Central memory CD8-positive, alpha-beta T cell (primary cell): ENCODE results near the gene NUDT13.

ENCODE experiments used
- ATAC-seq: fragments of 150-1000 bp; cut with Tn5 transposase; replicated peaks from 2 replicates; pipeline ENCODE4 v1.10.0; 2022; ENCODE audit warnings: mild to moderate bottlenecking, moderate FRiP score, moderate number of reproducible peaks; ENCODE audit not compliant: poor library complexity, severe bottlenecking; ENCODE audit errors: extremely low read depth
- DNase-seq, 2 donors: peaks; one replicate each; pipeline ENCODE4 v3.0.0; 2021; ENCODE audit warnings: low spot score in 2 of 2
- H3K27ac Mint-ChIP-seq: one replicate; pipeline ENCODE4 v1.8.0; 2022; ENCODE audit warnings: low read depth, mild to moderate bottlenecking, moderate library complexity, mixed read lengths
- H3K27me3 Mint-ChIP-seq: one replicate; pipeline ENCODE4 v1.8.0; 2022; ENCODE audit warnings: mixed read lengths
- H3K36me3 Mint-ChIP-seq: one replicate; pipeline ENCODE4 v1.8.0; 2022; ENCODE audit warnings: mild to moderate bottlenecking, moderate library complexity, mixed read lengths; ENCODE audit not compliant: insufficient read depth
- H3K4me1 Mint-ChIP-seq: one replicate; pipeline ENCODE4 v1.8.0; 2022; ENCODE audit warnings: mixed read lengths
- H3K4me3 Mint-ChIP-seq: one replicate; pipeline ENCODE4 v1.8.0; 2022; ENCODE audit warnings: mild to moderate bottlenecking, moderate library complexity, mixed read lengths
- H3K9me3 Mint-ChIP-seq: one replicate; pipeline ENCODE4 v1.8.0; 2022; ENCODE audit warnings: mixed read lengths

Gene NUDT13

GRCh38 chr10:73110345-73110849 is at the start of gene NUDT13:
TSS of gene NUDT13 (plus strand) at chr10:73110455. CDS start at chr10:73114366, 3,911 bp downstream.
- ATAC-seq (peak; percentile 78), DNase-seq (no peak)
- peaks cover 4% of the 10 kb centered on the region for H3K36me3 Mint-ChIP-seq
- no peaks in the 10 kb centered on the region for H3K9me3 Mint-ChIP-seq
- peak within 1 kb of the TSS; percentile 61 for H3K27ac Mint-ChIP-seq
- peaks cover 10% of the 10 kb centered on the region for H3K4me1 Mint-ChIP-seq
- H3K27me3 Mint-ChIP-seq, result no peaks in the 10 kb centered on the region
- H3K4me3 Mint-ChIP-seq, result peak within 1 kb of the TSS; percentile 84

DNA sequence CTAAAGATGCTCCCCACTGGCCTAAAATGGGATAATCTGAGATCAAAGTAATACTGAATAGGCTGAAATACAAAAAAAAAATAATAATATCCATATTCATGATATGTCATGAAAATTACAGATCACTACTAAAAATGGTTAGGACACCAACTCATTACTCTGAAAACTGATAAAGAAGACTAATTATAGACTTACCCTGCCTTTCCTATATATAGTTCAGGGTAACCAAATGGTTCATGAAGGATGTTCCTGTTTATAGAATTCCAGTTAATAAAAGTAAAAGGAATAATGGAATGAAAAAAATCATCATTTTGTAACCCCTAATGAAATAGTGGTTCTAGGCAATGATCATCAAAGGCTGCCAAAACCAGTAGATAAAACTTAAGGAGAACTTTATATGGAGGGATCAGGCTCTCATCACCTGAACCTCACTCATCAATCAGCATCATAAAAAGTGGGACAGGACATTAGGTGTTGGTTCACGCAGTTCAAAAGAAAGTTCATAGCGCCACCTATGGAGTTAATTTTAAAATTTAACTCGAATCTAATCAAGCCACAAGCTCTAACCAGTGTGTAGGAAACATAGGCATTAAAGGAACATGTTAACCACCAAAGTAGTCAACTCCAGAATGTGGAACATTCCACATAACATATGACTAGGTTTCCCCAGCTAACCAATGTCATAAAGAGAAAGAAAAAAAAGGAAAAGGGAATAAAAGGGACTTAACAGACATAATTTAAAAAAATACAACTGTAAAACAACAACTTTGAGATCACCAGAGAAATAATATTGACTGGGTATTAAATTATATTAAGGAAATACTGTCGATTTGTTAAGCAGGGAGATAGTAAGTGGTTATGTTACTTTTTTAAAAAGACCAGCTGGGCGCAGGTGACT is 49.3 kb upstream of the NUDT13 start:
- Mint-ChIP-seq H3K36me3 (peaks cover 22% of the 10 kb centered on the region), H3K9me3 (no peaks in the 10 kb centered on the region), H3K4me3 (no peak overlapping the region), H3K4me1 (peaks cover 7% of the 10 kb centered on the region), H3K27me3 (no peaks in the 10 kb centered on the region), H3K27ac (peak overlapping the region; percentile 14)
- ATAC-seq, result no peak
- no peak for DNase-seq

DNA sequence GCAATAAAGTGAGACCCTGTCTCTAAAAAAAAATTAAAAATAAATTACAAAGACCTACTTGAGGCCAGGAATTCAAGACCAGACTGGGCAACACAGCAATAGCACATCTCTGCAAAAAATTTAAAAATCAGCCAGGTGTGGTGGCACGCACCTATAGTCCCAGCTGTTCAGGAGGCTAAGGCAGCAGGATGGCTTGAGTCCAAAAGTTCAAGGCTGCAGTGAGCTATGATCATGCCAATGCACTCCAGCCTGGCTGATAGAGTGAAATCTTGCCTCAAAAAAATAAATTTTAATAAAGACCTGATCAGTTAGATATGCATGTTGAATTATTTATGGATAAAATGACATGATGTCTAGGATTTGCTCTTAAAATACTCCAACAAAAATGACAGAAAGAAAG is 48.5 kb upstream of the NUDT13 start:
- H3K27me3 Mint-ChIP-seq, result no peaks in the 10 kb centered on the region
- no peak for ATAC-seq

GRCh38 chr10:73065441-73065840 is 44.8 kb upstream of the NUDT13 start:
- Mint-ChIP-seq H3K4me3 (no peak overlapping the region), H3K27me3 (no peaks in the 10 kb centered on the region), H3K4me1 (peaks cover 7% of the 10 kb centered on the region), H3K9me3 (no peaks in the 10 kb centered on the region), H3K36me3 (peaks cover 28% of the 10 kb centered on the region), H3K27ac (no peak overlapping the region)
- ATAC-seq, result no peak
- DNase-seq, result no peak

More for the DNA sequence above, 48.5 kb upstream of the NUDT13 start:
- Mint-ChIP-seq H3K27ac (no peak overlapping the region), H3K4me3 (no peak overlapping the region), H3K4me1 (peaks cover 7% of the 10 kb centered on the region), H3K36me3 (peaks cover 23% of the 10 kb centered on the region), H3K9me3 (no peaks in the 10 kb centered on the region)
- no peak for DNase-seq

GRCh38 chr10:73073627-73074026 is 36.6 kb upstream of the NUDT13 start:
- no peak overlapping the region for H3K4me3 Mint-ChIP-seq
- H3K36me3 Mint-ChIP-seq, result peaks cover 38% of the 10 kb centered on the region
- H3K27me3 Mint-ChIP-seq, result no peaks in the 10 kb centered on the region
- ATAC-seq, result no peak
- H3K27ac Mint-ChIP-seq, result no peak overlapping the region
- no peaks in the 10 kb centered on the region for H3K9me3 Mint-ChIP-seq
- DNase-seq, result no peak
- peaks cover 14% of the 10 kb centered on the region for H3K4me1 Mint-ChIP-seq

DNA sequence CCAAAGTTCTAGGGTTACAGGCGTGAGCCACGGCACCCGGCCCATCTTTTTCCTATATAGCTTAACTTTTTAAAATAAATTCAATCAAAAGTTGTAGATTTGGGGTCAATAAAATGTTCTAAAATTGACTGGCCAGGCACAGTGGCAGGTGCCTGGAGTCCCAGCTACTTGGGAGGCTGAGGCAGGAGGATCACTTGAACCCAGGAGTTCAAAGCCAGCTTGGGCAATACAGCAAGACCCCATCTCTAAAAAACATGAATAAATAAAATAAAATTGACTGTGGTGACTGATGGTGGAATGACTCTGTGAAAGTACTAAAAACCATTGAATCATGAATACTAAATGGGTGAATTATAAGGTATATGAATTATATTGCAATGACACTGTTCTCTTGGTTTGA is 34.4 kb upstream of the NUDT13 start:
- Mint-ChIP-seq H3K27me3 (no peaks in the 10 kb centered on the region), H3K4me1 (peaks cover 20% of the 10 kb centered on the region), H3K4me3 (no peak overlapping the region), H3K36me3 (peaks cover 26% of the 10 kb centered on the region), H3K27ac (no peak overlapping the region), H3K9me3 (no peaks in the 10 kb centered on the region)
- no peak for DNase-seq
- ATAC-seq, result no peak

GRCh38 chr10:73076360-73077183 is 33.7 kb upstream of the NUDT13 start:
- peaks cover 21% of the 10 kb centered on the region for H3K36me3 Mint-ChIP-seq
- H3K4me3 Mint-ChIP-seq, result peak overlapping the region; percentile 14
- peaks cover 20% of the 10 kb centered on the region for H3K4me1 Mint-ChIP-seq
- no peaks in the 10 kb centered on the region for H3K27me3 Mint-ChIP-seq
- peak overlapping the region; percentile 63 for H3K27ac Mint-ChIP-seq
- DNase-seq (no peak), ATAC-seq (no peak)
- H3K9me3 Mint-ChIP-seq, result no peaks in the 10 kb centered on the region

DNA sequence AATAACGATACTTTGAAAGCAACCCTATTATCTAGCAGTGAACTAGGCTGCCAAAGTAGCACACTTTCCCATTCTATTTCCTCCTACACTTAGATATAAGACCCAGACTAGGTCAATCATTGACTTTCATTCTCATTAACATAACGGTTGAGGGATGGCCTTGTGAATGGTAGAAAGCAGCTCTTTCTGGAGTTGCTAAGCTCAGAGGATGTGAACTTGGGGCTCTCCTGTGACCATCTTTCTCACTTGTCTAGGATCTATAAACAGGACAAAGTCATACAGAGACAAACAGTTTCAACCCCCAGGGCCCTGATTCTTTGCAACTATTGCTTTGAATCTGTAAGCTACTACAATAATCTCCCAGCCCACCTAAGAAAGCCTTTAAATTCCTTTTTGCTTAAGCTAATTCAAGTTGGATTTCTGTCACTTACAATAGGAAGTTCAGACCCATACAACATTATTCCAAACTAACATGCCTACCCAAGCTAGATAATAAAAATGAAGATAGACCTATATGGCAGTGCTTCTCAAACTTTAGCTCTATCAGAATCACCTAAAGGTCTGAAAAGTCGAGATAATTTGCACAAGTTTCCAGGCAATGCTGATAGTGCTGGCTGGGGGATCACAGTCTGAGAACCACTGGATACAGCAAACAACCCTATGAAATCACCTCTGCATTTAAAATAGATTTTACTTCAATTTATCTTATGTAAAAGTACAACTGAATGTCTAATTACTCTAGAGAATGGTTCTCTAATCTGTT is 30.3 kb upstream of the NUDT13 start:
- no peaks in the 10 kb centered on the region for H3K27me3 Mint-ChIP-seq
- DNase-seq, result no peak
- H3K27ac Mint-ChIP-seq, result no peak overlapping the region
- no peak overlapping the region for H3K4me3 Mint-ChIP-seq
- H3K9me3 Mint-ChIP-seq, result no peaks in the 10 kb centered on the region
- ATAC-seq, result no peak
- peaks cover 6% of the 10 kb centered on the region for H3K36me3 Mint-ChIP-seq
- H3K4me1 Mint-ChIP-seq, result peaks cover 36% of the 10 kb centered on the region

GRCh38 chr10:73083221-73083620 is 27.0 kb upstream of the NUDT13 start:
- Mint-ChIP-seq H3K27ac (no peak overlapping the region), H3K36me3 (no peaks in the 10 kb centered on the region)

GRCh38 chr10:73084209-73084608 is 26.0 kb upstream of the NUDT13 start:
- no peak overlapping the region for H3K4me3 Mint-ChIP-seq
- peaks cover 21% of the 10 kb centered on the region for H3K4me1 Mint-ChIP-seq
- no peaks in the 10 kb centered on the region for H3K36me3 Mint-ChIP-seq
- H3K27me3 Mint-ChIP-seq, result no peaks in the 10 kb centered on the region
- DNase-seq (no peak), ATAC-seq (no peak)
- no peak overlapping the region for H3K27ac Mint-ChIP-seq
- no peaks in the 10 kb centered on the region for H3K9me3 Mint-ChIP-seq

More at GRCh38 chr10:73083221-73083620, 27.0 kb upstream of the NUDT13 start:
- Mint-ChIP-seq H3K4me3 (no peak overlapping the region), H3K27me3 (no peaks in the 10 kb centered on the region), H3K9me3 (no peaks in the 10 kb centered on the region), H3K4me1 (peaks cover 21% of the 10 kb centered on the region)
- ATAC-seq (no peak), DNase-seq (no peak)

- Mint-ChIP-seq H3K36me3 (no peaks in the 10 kb centered on the region), H3K4me1 (peaks cover 16% of the 10 kb centered on the region), H3K27me3 (no peaks in the 10 kb centered on the region), H3K27ac (no peak overlapping the region), H3K4me3 (no peak overlapping the region), H3K9me3 (no peaks in the 10 kb centered on the region)
- no peak for DNase-seq
- ATAC-seq, result no peak
Observed at GRCh38 chr10:73086816-73087215, 23.4 kb upstream of the NUDT13 start.

DNA sequence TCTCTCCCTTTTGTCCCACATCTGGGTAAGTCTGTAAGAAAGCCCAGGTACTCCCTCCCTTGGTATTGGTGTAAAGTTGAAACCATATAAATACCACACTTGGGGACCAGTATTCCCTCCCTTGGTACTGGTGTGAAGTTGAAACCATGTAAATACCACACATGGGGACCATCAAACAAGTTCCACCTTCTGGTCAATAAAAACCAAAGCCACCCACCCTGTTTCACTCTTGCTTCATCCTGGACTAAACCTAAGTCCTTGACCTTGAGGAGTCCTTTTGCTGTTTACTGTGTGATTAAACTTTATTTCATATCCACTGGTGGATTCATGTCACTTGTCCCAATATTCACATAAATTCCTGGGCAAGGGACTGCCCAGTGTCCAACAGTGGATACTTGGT is 22.0 kb upstream of the NUDT13 start:
- no peak overlapping the region for H3K27ac Mint-ChIP-seq
- H3K4me3 Mint-ChIP-seq, result no peak overlapping the region
- H3K27me3 Mint-ChIP-seq, result no peaks in the 10 kb centered on the region
- H3K4me1 Mint-ChIP-seq, result peaks cover 6% of the 10 kb centered on the region
- DNase-seq, result no peak
- H3K36me3 Mint-ChIP-seq, result peaks cover 1% of the 10 kb centered on the region
- no peaks in the 10 kb centered on the region for H3K9me3 Mint-ChIP-seq
- no peak for ATAC-seq
